H1 (cell line): ENCODE measurements around the gene MECP2. TPM values are rescaled to one million over a fixed set of nuclear protein-coding genes. Genes with fewer than 3 reads are reported as not detected.

ENCODE experiments used
- CTCF ChIA-PET: fragments of 300-600 bp; sonication (Branson Sonifier 250); formaldehyde crosslinking; loops from one replicate; lab custom pipeline; 2021; ENCODE audit not compliant: partially characterized antibody; lab: Charles Lee
- POLR2A ChIA-PET: fragments of 300-600 bp; sonication (Branson Sonifier 250); formaldehyde crosslinking; loops from one replicate; lab custom pipeline; 2021; ENCODE audit warnings: inconsistent platforms; ENCODE audit not compliant: partially characterized antibody; lab: Charles Lee
- DNase-seq, 2 experiments: peaks; one replicate each; pipeline versions ENCODE4 v3.0.0 to v3.0.0-alpha.2; 2010 to 2022; ENCODE audit warnings: low spot score in 2 of 2, low read depth in 1 of 2, mixed read lengths in 1 of 2
- FAIRE-seq: peaks from 2 replicates; lab custom pipeline; 2011; peaks lifted over from hg19 to GRCh38; lab: Jason Lieb, UNC
- H2AFZ ChIP-seq: 2 replicates; pipeline ENCODE4 v1.8.1; 2012; ENCODE audit warnings: low read length, inconsistent platforms
- H2AK5ac ChIP-seq: 2 replicates; pipeline ENCODE4 v1.6.1; 2013; ENCODE audit warnings: low read depth, low read length
- H2BK120ac ChIP-seq: replicated peaks from 2 replicates; pipeline ENCODE3; 2013; ENCODE audit warnings: low read depth, low read length, inconsistent platforms
- H2BK12ac ChIP-seq: 2 replicates; pipeline ENCODE4 v1.6.1; 2013; ENCODE audit warnings: low read depth, low read length
- H2BK15ac ChIP-seq: 2 replicates; pipeline ENCODE4 v1.6.1; 2013; ENCODE audit warnings: low read length
- H2BK20ac ChIP-seq: 2 replicates; pipeline ENCODE4 v1.6.1; 2013; ENCODE audit warnings: low read length
- H2BK5ac ChIP-seq: 2 replicates; pipeline ENCODE4 v1.6.1; 2013; ENCODE audit warnings: low read depth, low read length
- H3K14ac ChIP-seq: 2 replicates; pipeline ENCODE4 v1.6.1; 2013; ENCODE audit warnings: inconsistent platforms; ENCODE audit not compliant: insufficient read length
- H3K18ac ChIP-seq: 2 replicates; pipeline ENCODE4 v1.6.1; 2013; ENCODE audit warnings: low read length; ENCODE audit errors: extremely low read depth
- H3K23ac ChIP-seq: 2 replicates; pipeline ENCODE4 v1.6.1; 2013; ENCODE audit warnings: inconsistent platforms; ENCODE audit not compliant: insufficient read length
- H3K23me2 ChIP-seq: 2 replicates; pipeline ENCODE4 v1.6.1; 2013; ENCODE audit warnings: low read depth, low read length
- H3K27ac ChIP-seq: 2 replicates; pipeline ENCODE4 v1.6.1; 2011; ENCODE audit warnings: low read depth, low read length, inconsistent platforms
- H3K27me3 ChIP-seq, 4 experiments: replicated peaks in 1 of 4; 1 replicate in 1 of 4; 2 replicates in 3 of 4; pipeline versions ENCODE4 v1.6.1 to v1.8.1; 2011 to 2013; ENCODE audit warnings: low read length in 3 of 4, mild to moderate bottlenecking in 3 of 4, inconsistent platforms in 2 of 4, mixed read lengths in 2 of 4, moderate library complexity in 1 of 4; ENCODE audit not compliant: control insufficient read depth in 3 of 4, insufficient read depth in 3 of 4; ENCODE audit errors: extremely low read depth in 1 of 4
- H3K36me3 ChIP-seq, 4 experiments: 2 replicates each; pipeline versions ENCODE4 v1.6.1 to v1.8.1; 2011 to 2013; ENCODE audit warnings: mild to moderate bottlenecking in 4 of 4, low read length in 3 of 4, moderate library complexity in 2 of 4, control low read depth in 1 of 4, inconsistent platforms in 1 of 4; ENCODE audit not compliant: insufficient read depth in 4 of 4, control insufficient read depth in 2 of 4
- H3K4ac ChIP-seq: replicated peaks from 2 replicates; pipeline ENCODE3; 2013; ENCODE audit warnings: low read length, low read depth, mixed read lengths, inconsistent platforms; ENCODE audit not compliant: insufficient read length
- H3K4me1 ChIP-seq, 4 experiments: replicated peaks in 1 of 4; 1 replicate in 1 of 4; 2 replicates in 3 of 4; pipeline versions ENCODE4 v1.6.1 to v1.8.1; 2011 to 2013; ENCODE audit warnings: low read length in 3 of 4, inconsistent platforms in 2 of 4, mixed read lengths in 1 of 4; ENCODE audit not compliant: insufficient read depth in 4 of 4, control insufficient read depth in 3 of 4
- H3K4me2 ChIP-seq, 2 experiments: 2 replicates each; pipeline versions ENCODE4 v1.6.1 to v1.8.1; 2011 to 2013; ENCODE audit warnings: low read depth in 2 of 2, low read length in 2 of 2, control low read depth in 1 of 2, inconsistent platforms in 1 of 2, mild to moderate bottlenecking in 1 of 2; ENCODE audit not compliant: insufficient read depth in 1 of 2
- H3K4me3 ChIP-seq, 4 experiments: fragments of 200-600, 300-600 bp in 1 of 4; sonication (generic), shearing (Covaris generic), sonication (Bioruptor Twin) in 1 of 4; 2 replicates each; pipeline versions ENCODE4 v1.5.1 to v1.8.1; 2011 to 2016; ENCODE audit warnings: low read length in 4 of 4, low read depth in 3 of 4, control low read depth in 2 of 4, inconsistent platforms in 2 of 4, mild to moderate bottlenecking in 2 of 4, mixed read lengths in 1 of 4, moderate library complexity in 1 of 4; ENCODE audit not compliant: insufficient read depth in 2 of 4; ENCODE audit errors: extremely low read depth in 1 of 4
- H3K56ac ChIP-seq: replicated peaks from 2 replicates; pipeline ENCODE3; 2013; ENCODE audit warnings: low read depth, mild to moderate bottlenecking, mixed read lengths, low read length, inconsistent platforms; ENCODE audit not compliant: insufficient read length
- H3K79me1 ChIP-seq: 2 replicates; pipeline ENCODE4 v1.6.1; 2013; ENCODE audit warnings: low read depth, low read length, control low read depth
- H3K79me2 ChIP-seq, 2 experiments: 2 replicates each; pipeline versions ENCODE4 v1.6.1 to v1.8.1; 2012 to 2013; ENCODE audit warnings: low read length in 2 of 2, mild to moderate bottlenecking in 2 of 2, inconsistent platforms in 1 of 2; ENCODE audit not compliant: insufficient read depth in 2 of 2, control insufficient read depth in 1 of 2
- H3K9ac ChIP-seq, 4 experiments: replicated peaks in 1 of 4; 1 replicate in 1 of 4; 2 replicates in 3 of 4; pipeline versions ENCODE4 v1.6.1 to v1.8.1; 2011 to 2013; ENCODE audit warnings: low read depth in 3 of 4, low read length in 3 of 4, control low read depth in 2 of 4, mild to moderate bottlenecking in 2 of 4, moderate library complexity in 2 of 4, inconsistent platforms in 1 of 4; ENCODE audit errors: extremely low read depth in 1 of 4
- H3K9me3 ChIP-seq, 2 experiments: 2 replicates each; pipeline versions ENCODE4 v1.6.1 to v1.8.1; 2012 to 2013; ENCODE audit warnings: mild to moderate bottlenecking in 2 of 2, moderate library complexity in 2 of 2, control low read depth in 1 of 2, inconsistent platforms in 1 of 2, low read depth in 1 of 2, low read length in 1 of 2, mixed read lengths in 1 of 2; ENCODE audit not compliant: insufficient read depth in 2 of 2
- H4K20me1 ChIP-seq, 2 experiments: replicated peaks in 1 of 2; 2 replicates each; pipeline versions ENCODE3 to v1.8.1; 2011 to 2013; ENCODE audit warnings: inconsistent platforms in 2 of 2, low read length in 2 of 2, mild to moderate bottlenecking in 1 of 2; ENCODE audit not compliant: insufficient read depth in 2 of 2, control insufficient read depth in 1 of 2
- H4K5ac ChIP-seq: 2 replicates; pipeline ENCODE4 v1.6.1; 2013; ENCODE audit warnings: low read length, low read depth, mixed read lengths, inconsistent platforms; ENCODE audit not compliant: insufficient read length
- H4K8ac ChIP-seq: 2 replicates; pipeline ENCODE4 v1.8.0; 2013; ENCODE audit warnings: mild to moderate bottlenecking, moderate library complexity, low read length, inconsistent platforms; ENCODE audit not compliant: insufficient read depth; ENCODE audit errors: extremely low read depth
- H4K91ac ChIP-seq: replicated peaks from 2 replicates; pipeline ENCODE3; 2013; ENCODE audit warnings: low read length, mixed read lengths, inconsistent platforms; ENCODE audit not compliant: insufficient read length
- CHD1 ChIP-seq: IDR thresholded peaks from 2 replicates; pipeline ENCODE4 v1.6.1; 2012; ENCODE audit warnings: low read depth, low read length, improper control_type of control experiment
- CTBP2 ChIP-seq: IDR thresholded peaks from 2 replicates; pipeline ENCODE4 v1.7.0; 2011; ENCODE audit warnings: borderline replicate concordance, mild to moderate bottlenecking, moderate library complexity, mixed read lengths, low read length; ENCODE audit not compliant: insufficient read depth, insufficient read length
- NANOG ChIP-seq: IDR thresholded peaks from 2 replicates; pipeline ENCODE4 v1.6.1; 2011; ENCODE audit warnings: low read length, low read depth, mild to moderate bottlenecking, inconsistent platforms; ENCODE audit not compliant: insufficient read depth, poor library complexity, severe bottlenecking
- RBBP5 ChIP-seq: IDR thresholded peaks from 2 replicates; pipeline ENCODE4 v1.7.1; 2012; ENCODE audit warnings: low read depth, mild to moderate bottlenecking, inconsistent platforms, low read length, moderate library complexity, borderline replicate concordance
- SAP30 ChIP-seq: fragments of 300-600 bp; sonication (generic); IDR thresholded peaks from 2 replicates; pipeline ENCODE4 v1.7.1; 2012; ENCODE audit warnings: low read length, moderate library complexity, mild to moderate bottlenecking, inconsistent platforms; ENCODE audit not compliant: insufficient read depth, insufficient replicate concordance
- SRF ChIP-seq: IDR thresholded peaks from 2 replicates; pipeline ENCODE4 v1.6.1; 2011; ENCODE audit warnings: mild to moderate bottlenecking, low read depth, low read length, moderate library complexity
- WGBS, 2 experiments: shearing (Covaris generic) in 1 of 2; methylation state at CpG; one replicate each; pipeline versions ENCODE4 v1.1.6 to v1.1.7; 2013 to 2015; ENCODE audit warnings: low lambda C conversion rate in 2 of 2, mixed read lengths in 2 of 2, inconsistent platforms in 1 of 2, low coverage in 1 of 2, missing lambda C conversion rate in 1 of 2; ENCODE audit not compliant: insufficient replicate concordance in 2 of 2, insufficient coverage in 1 of 2, insufficient read length in 1 of 2; ENCODE audit errors: extremely low coverage in 1 of 2, missing lambda C conversion rate in 1 of 2; 5-methylcytosine and 5-hydroxymethylcytosine counted together
- polyA plus RNA-seq, 7 experiments: library from polyadenylated mRNA; depleted of rRNA in 3 of 7; stranded (reverse) in 5 of 7; unstranded in 2 of 7; fragments of >200 nt in 5 of 7; fragments of 200-250 nt in 2 of 7; gene quantifications; 1 replicate in 5 of 7; 2 replicates in 1 of 7; 4 replicates in 1 of 7; pipeline versions ENCODE4 v1.2.1 to v1.2.3, GENCODE V29; 2011 to 2013; ENCODE audit warnings: missing spikeins in 2 of 7, mixed read lengths in 2 of 7
- total RNA-seq: library from RNA; stranded (reverse); fragmentation: NEBNext Ultra II Directional; extraction: Animal tissue kit (Norgen Biotek cat#: 25700); gene quantifications from 2 replicates; pipeline ENCODE4 v1.2.1, GENCODE V29; 2021

MECP2 gene
- total and polyA plus RNA-seq, 2 of the 8 experiments (the other 6 are each of a cell fraction or from before 2014, with no cell fraction given): 5.0 to 32.4 TPM

DNA sequence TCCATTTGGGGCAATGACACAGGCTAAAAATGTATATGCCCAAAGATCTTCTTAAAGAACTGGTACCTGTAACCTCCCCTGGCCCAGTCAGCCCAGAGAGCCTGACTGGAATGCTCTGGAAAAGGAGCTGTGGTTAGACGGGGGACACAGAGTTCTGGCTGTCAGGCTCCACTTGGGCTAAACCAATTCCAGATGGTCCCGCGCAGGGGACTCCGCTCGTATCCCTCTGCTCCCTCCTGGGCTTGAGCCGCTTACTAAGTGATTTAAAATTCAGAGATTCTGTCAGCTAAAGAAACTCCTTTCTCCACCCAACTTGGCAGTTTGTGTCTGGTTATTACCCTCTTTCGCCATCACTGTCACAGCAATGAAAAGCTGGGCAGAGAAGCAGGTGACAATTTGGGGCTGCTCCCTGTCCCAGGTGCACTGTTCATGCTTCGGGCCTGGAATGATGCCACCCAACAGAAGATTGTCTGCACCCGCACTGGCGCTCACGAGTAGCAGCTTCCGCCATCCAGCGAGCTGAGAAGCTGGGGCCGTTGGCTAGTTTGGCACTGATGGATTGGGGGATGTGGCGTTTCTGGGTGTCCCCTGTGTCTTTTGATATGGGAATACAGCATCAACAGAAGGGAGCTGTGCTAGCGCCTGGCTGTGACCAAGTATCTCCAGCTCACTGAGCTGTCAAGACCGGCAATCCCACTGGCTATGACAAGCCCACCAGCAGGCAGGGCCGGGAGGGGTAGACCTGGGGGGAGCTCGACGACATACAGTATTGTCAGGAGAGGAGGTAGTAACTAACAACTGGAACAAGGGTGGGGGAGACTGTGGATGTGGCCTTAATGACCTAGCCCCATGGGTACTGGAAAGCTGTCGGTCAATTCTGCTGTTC lies 71.1 kb downstream of the MECP2 start:
- H4K20me1 ChIP-seq: no peaks in the 10 kb centered on the region
- TF ChIP-seq CHD1 (no peak), NANOG (no peak), SAP30 (no peak), SRF (no peak), CTBP2 (no peak), RBBP5 (no peak)
- no peak overlapping the region for H2BK20ac ChIP-seq
- no peak overlapping the region for H3K18ac ChIP-seq
- H3K23ac ChIP-seq: no peak overlapping the region
- no peak overlapping the region for H2AK5ac ChIP-seq
- no peak overlapping the region for H3K27ac ChIP-seq
- WGBS, 2 experiments: 94% methylated on average over 11 of the region's 21 CpGs; no CpG with 5 or more reads in 1 of the 2 experiments
- H3K4me3 ChIP-seq: no peak overlapping the region
- no peak overlapping the region for H2BK120ac ChIP-seq
- POLR2A ChIA-PET: interaction anchor here (0.7 to 2.4 kb wide), 6 partner anchors 12 to 62 kb away, joined by 3 to 8 read pairs (median 3); no protein-coding TSS in a partner anchor
- DNase-seq (no peak), FAIRE-seq (no peak)
- no peak overlapping the region for H2BK5ac ChIP-seq
- no peaks in the 10 kb centered on the region for H3K79me2 ChIP-seq
- H3K14ac ChIP-seq: no peak overlapping the region
- no peaks in the 10 kb centered on the region for H3K9me3 ChIP-seq
- peaks cover 0 to 13% (median 4%) of the 10 kb centered on the region in 4 experiments; a peak in 4 of 8 replicates for H3K36me3 ChIP-seq
- H3K4me1 ChIP-seq: peaks cover 2 to 14% (median 5%) of the 10 kb centered on the region in 4 experiments; a peak in 6 of 7 replicates
- H2BK15ac ChIP-seq: no peak overlapping the region
- no peak overlapping the region for H3K9ac ChIP-seq
- no peaks in the 10 kb centered on the region for H3K27me3 ChIP-seq
- CTCF ChIA-PET: interaction anchor here (0.7 to 4.2 kb wide), 7 partner anchors 10 to 99 kb away, joined by 3 to 29 read pairs (median 4); no protein-coding TSS in a partner anchor
- H3K4me2 ChIP-seq: no peak overlapping the region
- no peak overlapping the region for H3K4ac ChIP-seq
- H4K91ac ChIP-seq: no peak overlapping the region
- H2AFZ ChIP-seq: no peak overlapping the region
- H2BK12ac ChIP-seq: no peak overlapping the region
- H3K79me1 ChIP-seq: no peaks in the 10 kb centered on the region
- H3K56ac ChIP-seq: no peak overlapping the region
- no peak overlapping the region for H4K8ac ChIP-seq
- no peaks in the 10 kb centered on the region for H3K23me2 ChIP-seq
- no peak overlapping the region for H4K5ac ChIP-seq
